GM18505 (cell line): ENCODE data around the gene GCNT2.
"Not testable (repeated sequence)": the region's sequence is repeated elsewhere in the genome, so short reads cannot be mapped to it uniquely, and the experiment has no call there.

Source experiments
- ATAC-seq: cut with Tn5 transposase; IDR thresholded peaks from one replicate; pipeline ENCODE4 v1.9.1; 2021; ENCODE audit not compliant: unreplicated experiment
- POLR2A ChIP-seq: IDR thresholded peaks from 4 replicates; pipeline ENCODE4 v1.6.1; 2011; ENCODE audit warnings: borderline replicate concordance; ENCODE audit not compliant: insufficient read depth, insufficient read length; ENCODE audit errors: extremely low read depth

The GCNT2 gene

DNA sequence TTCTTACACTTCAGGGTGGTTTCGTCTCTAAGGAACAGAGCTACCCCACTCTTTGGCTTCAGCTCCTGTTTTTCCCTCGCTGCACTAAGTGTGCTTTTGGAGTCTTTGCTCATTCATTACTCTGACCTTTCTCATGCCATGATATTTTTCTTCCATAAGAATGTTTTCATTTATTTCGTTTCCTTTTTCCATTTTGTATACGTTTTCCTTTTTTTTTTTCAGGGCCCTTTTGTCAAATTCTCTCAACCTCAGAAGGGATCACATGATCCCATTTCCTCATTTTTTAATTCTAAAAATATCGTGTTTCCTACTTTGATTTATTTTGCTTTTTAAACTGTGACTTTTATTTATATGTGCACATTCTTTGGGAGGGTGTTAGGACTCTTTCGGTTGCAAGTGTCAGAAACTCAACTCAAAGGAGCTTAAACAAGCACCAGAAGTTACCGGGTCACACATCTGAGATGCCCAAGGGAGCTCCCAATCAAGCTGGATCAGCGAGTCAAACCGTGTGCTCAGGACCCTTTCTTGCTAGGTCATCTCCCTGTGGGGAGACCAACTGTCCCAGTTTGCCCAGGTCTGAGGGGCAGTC is 40.6 kb downstream of the GCNT2 start:
- TF ChIP-seq POLR2A = no peak
- no peak for ATAC-seq

DNA sequence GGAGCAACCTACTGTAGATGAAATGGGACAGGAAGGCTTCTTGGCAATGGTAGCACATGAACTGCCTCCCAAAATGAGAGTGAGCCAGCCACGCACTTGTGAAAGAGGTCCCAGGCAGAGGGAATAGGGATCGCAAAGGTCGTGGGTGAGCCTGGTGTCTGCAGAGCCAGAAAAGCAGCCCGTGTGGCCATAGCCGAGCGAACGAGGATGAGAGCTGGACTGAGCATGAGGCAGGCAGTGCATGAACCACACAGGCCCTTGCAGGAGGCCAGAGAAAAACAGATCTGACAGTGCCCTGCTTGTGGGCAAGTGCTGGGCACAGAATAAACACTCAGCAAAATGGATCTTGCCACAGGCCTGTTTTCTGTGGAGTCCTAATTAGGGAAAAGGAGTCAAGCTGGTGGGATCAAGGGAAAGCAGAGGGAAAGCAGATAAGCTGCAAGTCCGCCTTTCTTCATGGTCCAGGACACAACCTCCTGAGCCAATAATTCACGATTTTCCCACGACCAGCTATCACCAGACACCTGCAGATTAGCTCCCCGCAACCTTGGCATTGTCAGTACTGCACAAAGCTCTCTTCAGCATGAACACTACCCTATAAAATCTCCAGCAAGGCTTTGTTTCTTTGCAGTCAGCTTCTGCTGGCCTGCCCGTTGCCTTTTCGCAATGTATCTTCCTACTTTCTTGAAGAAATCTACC is 44.0 kb downstream of the GCNT2 start:
- no peak for ATAC-seq
- TF ChIP-seq POLR2A = no peak

DNA sequence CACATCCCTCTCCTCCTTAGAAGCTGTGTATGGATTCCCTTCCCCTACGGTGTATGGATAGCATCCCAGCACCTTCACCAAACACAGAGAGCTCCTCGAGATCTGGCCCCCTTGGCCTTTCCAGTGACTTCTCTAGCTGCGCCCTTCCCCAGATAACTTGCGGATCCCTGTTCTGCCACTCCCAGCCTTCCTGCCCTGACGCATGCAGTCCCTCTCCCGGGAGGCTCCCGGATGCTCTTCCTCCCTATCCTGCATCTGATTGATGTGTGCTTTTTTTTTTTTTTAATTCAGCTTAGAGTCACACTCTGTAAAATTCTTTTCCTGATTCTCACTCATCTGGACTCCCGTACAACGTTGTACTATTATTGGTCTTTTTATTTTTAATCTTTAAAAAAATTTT is 44.8 kb downstream of the GCNT2 start:
- ATAC-seq = no peak

DNA sequence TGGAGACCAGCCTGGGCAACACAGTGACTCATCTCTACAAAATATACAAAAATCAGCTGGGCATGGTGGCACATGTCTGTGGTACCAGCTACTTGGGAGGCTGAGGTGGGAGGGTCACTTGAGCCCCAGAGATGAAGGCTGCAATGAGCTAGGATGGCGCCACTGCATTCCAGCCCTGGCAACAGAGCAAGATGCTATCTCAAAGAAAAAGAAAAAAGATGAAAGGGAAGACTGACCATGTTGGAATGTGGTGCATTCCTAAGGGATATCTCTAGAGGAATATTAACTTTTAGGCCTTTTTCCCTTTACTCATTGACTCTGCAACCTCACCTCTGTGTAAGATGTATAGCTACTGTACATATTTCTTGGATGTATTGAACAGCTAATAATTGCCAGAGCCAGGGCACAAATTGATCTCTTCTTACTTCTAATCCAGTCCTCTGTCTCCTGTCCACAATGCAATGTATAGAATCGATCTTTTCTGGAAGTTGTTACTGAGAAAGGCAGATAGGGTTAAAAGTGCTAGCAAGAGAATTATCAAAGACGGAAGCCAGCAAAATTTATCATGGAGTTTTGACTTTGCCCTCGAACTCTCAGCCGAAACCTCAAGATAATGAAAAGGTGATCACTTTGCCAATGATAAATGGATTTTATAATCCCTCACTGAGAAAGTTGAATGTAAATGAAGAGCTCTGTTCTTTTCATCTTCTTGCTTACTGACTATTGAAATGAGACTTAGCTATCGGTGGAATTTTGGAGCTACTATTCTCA is 46.3 kb downstream of the GCNT2 start:
- TF ChIP-seq POLR2A = no peak
- ATAC-seq = no peak

More for the DNA sequence above, 44.8 kb downstream of the GCNT2 start:
- TF ChIP-seq POLR2A = no peak

DNA sequence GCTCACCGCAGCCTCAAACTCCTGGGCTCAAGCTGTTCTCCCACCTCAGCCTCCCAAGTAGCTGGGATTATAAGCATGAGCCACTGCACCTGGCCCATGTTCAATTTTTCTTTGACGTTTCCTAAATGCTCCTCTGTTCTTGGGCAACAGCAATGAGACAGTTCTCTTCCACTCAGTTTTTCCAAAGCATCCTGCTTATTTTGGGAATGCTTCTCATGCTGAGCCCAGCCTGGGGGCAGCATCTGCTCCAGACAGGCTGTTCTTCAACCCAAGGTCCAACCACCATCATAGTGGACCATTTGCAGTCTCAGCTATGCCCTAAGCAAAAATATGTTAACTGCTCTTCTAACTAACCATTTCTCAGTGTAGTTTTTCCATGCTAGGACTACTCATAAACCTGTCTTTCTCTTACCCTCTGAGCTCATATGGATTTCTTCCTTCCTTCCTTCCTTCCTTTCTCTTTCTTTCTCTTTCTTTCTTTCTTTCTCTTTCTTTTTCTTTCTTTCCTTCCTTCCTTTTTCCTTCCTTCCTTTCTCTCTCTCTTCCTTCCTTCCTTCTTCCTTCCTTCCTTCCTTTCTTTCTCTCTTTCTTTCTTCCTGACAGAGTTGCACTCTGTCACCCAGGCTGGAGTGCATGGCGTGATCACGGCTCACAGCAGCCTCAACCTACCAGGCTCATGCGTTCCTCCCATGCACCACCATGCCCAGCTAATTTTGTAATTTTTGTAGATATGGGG is 48.4 kb downstream of the GCNT2 start:
- no peak for TF ChIP-seq POLR2A
- no peak for ATAC-seq

DNA sequence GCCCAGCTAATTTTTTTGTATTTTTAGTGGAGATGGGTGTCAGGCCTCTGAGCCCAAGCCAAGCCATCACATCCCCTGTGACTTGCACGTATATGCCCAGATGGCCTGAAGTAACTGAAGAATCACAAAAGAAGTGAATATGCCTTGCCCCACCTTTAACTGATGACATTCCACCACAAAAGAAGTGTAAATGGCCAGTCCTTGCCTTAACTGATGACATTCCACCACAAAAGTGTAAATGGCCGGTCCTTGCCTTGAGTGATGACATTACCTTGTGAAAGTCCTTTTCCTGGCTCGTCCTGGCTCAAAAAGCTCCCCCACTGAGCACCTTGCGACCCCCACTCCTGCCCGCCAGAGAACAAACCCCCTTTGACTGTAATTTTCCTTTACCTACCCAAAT is 54.4 kb downstream of the GCNT2 start:
- not testable (repeated sequence) for ATAC-seq

DNA sequence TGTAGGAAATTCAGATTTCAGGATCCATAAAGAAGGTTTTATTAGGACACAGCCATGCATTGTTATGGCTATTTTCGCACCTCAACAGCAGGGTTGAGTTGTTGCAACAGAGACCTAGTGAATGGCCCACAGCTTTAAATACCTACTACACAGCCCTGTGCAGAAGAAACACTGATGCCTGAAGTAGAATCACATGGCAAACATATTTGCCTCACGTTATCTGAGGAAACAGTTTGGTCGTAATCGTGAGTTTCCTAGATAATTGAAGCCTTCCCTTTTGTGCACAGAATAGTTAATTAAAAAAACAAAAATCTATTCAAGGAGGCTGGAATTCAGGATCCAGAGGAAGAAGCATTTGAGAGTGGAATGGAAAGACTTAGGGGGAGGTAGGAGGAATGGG is 55.1 kb downstream of the GCNT2 start:
- ATAC-seq = no peak
- no peak for TF ChIP-seq POLR2A

DNA sequence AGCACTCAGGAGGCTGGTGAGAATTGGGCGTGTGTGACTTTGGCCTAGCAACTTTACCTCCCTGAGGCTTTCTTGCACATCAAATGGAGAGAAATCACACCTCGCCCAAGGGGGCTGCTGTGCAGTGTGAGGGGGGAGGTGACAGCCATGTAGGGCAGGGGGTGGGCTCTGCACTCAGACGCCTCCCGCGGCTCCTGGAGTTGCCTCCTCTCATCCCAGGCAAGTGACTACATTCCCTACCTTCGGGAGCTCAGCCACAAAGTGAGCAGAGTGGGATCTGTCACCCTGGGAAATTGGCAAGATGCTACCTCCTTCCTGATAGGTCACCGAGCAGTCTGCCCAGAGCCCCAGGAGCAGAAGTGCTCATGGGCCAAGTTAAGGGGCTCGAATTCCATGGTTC is 56.0 kb downstream of the GCNT2 start:
- TF ChIP-seq POLR2A = no peak
- no peak for ATAC-seq

DNA sequence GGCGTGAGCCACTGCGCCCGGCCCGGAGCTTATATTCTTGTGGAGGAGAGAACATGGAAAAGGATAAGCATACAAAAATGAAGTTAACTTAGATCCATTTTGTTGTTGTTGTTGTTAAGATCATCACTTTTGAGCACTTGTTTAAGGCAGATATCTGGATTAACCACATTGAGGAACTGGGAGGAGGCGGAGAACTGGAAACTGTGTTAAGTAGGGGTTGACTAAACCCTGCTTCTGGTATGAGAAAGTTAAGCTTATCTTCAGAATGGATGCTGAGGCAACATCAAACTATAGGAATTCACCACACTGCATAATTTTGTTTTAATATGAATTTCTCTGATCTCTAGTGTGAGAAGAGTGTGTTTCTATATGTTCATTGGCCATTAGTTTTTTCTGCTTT is 57.6 kb downstream of the GCNT2 start:
- TF ChIP-seq POLR2A = no peak
- no peak for ATAC-seq

DNA sequence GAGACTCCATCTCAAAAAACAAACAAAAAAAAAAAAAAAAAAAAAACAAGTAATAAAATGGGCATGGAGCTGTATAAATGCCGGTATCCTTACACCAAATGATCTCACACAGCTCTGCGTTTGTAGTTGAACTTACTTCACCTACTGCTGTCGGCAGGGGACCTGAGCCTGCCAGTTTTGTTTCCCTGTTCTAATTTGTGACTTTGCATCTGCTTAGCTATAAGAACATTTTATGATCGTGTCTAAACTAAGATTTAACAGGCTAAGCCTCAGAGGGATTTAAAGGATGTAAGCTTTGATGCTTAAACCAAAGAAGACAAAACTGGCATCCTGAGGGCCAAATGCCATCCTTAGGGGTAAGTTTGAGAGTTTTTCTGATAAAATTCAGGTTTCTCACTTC is 58.7 kb downstream of the GCNT2 start:
- ATAC-seq = no peak
- TF ChIP-seq POLR2A = no peak

DNA sequence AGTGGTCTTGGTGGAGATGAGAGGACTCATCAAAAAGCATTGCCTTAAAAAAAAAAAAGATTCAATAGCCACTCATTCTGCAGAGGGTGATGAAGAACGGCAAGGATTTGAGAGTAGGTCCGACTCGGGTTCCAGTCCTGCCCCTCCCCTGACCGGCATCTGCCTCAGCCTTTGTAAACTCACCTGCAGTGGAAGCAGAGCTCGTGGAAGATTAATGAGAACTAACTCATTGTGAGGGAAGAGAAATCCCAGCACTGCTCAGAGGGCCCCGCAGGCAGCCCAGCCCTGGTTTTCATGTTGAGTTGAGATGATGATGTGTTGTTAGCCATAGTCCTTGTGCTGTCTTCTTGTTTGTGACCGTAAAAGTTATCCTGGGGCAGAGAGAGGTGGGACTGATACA is 59.4 kb downstream of the GCNT2 start:
- no peak for TF ChIP-seq POLR2A

DNA sequence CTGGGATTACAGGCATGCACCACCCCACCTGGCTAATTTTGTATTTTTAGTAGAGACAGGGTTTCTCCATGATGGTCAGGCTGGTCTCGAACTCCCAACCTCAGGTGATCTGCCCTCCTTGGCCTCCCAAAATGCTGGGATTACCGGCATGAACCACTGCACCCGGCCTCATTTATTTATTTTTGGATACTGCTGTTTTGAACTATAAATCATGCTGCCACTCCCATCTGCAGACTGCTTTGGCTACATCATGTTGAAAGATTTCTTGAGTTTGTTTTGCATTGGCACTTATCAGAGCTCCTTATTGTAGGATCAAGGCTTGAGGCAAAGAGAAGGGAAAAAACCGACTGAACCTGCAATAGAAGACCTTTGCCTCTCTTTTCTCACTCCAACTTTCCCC is 60.3 kb downstream of the GCNT2 start:
- ATAC-seq = not testable (repeated sequence)

More for the DNA sequence above, 59.4 kb downstream of the GCNT2 start:
- no peak for ATAC-seq

DNA sequence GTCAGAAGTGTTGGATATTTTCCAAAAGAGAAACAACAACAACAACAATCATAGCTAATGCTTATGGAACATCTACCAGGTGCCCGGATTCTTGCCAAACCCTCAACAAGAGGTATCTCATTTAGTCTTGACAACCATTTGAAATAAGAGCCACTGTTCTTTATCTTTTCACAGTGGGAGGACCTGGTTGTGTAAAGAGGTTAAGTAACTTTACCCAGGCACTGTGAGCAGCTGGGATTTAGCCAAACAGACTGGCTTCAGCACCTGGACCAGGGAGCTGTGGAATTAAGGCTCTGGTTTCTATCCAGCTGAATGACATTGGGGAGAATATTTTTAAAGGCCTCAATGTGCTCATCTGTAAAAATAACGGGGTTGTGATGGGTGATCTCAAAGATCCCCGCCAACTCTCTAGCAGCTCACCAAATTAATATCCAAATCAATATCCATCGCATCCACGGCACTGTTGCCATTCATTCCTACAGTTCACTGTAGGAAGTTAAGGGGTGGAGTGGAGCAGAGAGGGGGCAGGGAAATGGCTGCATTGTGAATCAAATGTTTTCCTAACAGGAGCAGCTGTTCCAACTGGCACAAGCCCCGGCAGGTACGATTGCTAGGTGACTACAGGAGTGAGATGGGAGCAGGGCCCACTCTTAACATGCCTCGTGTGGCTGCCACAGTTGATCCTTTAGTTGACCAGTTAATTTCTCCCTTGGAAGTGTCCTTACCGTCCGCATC is 61.8 kb downstream of the GCNT2 start:
- no peak for TF ChIP-seq POLR2A
- ATAC-seq = no peak
